IPS-20b (cell line): ENCODE data around the gene GPR78.

Experiments used
- H3K27ac ChIP-seq: one replicate; pipeline ENCODE4 v1.5.1; 2013; ENCODE audit warnings: low read length
- H3K27me3 ChIP-seq: 2 replicates; pipeline ENCODE4 v1.6.1; 2013; ENCODE audit warnings: mild to moderate bottlenecking, low read length, inconsistent platforms; ENCODE audit not compliant: insufficient read depth
- H3K36me3 ChIP-seq: 2 replicates; pipeline ENCODE4 v1.6.1; 2013; ENCODE audit warnings: low read depth, mild to moderate bottlenecking, inconsistent platforms, low read length, moderate library complexity; ENCODE audit not compliant: insufficient read depth
- H3K4me1 ChIP-seq: 2 replicates; pipeline ENCODE4 v1.6.1; 2013; ENCODE audit warnings: mild to moderate bottlenecking, control low read depth, inconsistent platforms, low read length, moderate library complexity; ENCODE audit not compliant: insufficient read depth
- H3K4me3 ChIP-seq: 2 replicates; pipeline ENCODE4 v1.5.1; 2013; ENCODE audit warnings: mild to moderate bottlenecking, low read length, inconsistent platforms
- H3K9ac ChIP-seq: 2 replicates; pipeline ENCODE4 v1.6.1; 2013; ENCODE audit warnings: low read depth, mild to moderate bottlenecking, inconsistent platforms, low read length, moderate library complexity
- H3K9me3 ChIP-seq: 2 replicates; pipeline ENCODE4 v1.6.1; 2013; ENCODE audit warnings: mild to moderate bottlenecking, low read depth, low read length, inconsistent platforms; ENCODE audit not compliant: insufficient read depth

GPR78 gene

GRCh38 chr4:8607603-8608481 lies 27.6 kb downstream of the GPR78 start:
- Histone ChIP-seq H3K4me1 (0 out of 2 replicates have a peak, but pooled peaks cover 3% of the 10 kb centered on the region), H3K36me3 (peaks cover 6% of the 10 kb centered on the region; the same call in 1 of the 2 replicates), H3K27me3 (peaks cover 8% of the 10 kb centered on the region; the same call in 1 of the 2 replicates), H3K9ac (no peak overlapping the region), H3K9me3 (no peaks in the 10 kb centered on the region), H3K27ac (no peak overlapping the region), H3K4me3 (no peak overlapping the region)

GRCh38 chr4:8608714-8609391 lies 28.7 kb downstream of the GPR78 start:
- Histone ChIP-seq H3K4me1 (0 out of 2 replicates have a peak, but pooled peaks cover 3% of the 10 kb centered on the region), H3K27me3 (peaks cover 8% of the 10 kb centered on the region; the same call in 1 of the 2 replicates), H3K9me3 (no peaks in the 10 kb centered on the region), H3K9ac (no peak overlapping the region), H3K4me3 (no peak overlapping the region), H3K27ac (no peak overlapping the region), H3K36me3 (no peaks in the 10 kb centered on the region)

- H3K4me3 ChIP-seq: no peak overlapping the region
- no peaks in the 10 kb centered on the region for H3K9me3 ChIP-seq
- no peak overlapping the region for H3K9ac ChIP-seq
- H3K4me1 ChIP-seq: 0 out of 2 replicates have a peak, but pooled peaks cover 3% of the 10 kb centered on the region
- H3K36me3 ChIP-seq: no peaks in the 10 kb centered on the region
- H3K27ac ChIP-seq: no peak overlapping the region
- peaks cover 8% of the 10 kb centered on the region; the same call in 1 of the 2 replicates for H3K27me3 ChIP-seq
These were observed 29.2 kb downstream of the GPR78 start for GRCh38 chr4:8609406-8609805.

- H3K4me3 ChIP-seq: no peak overlapping the region
- H3K9ac ChIP-seq: no peak overlapping the region
- H3K27ac ChIP-seq: no peak overlapping the region
- H3K9me3 ChIP-seq: no peaks in the 10 kb centered on the region
- 0 out of 2 replicates have a peak, but pooled peaks cover 3% of the 10 kb centered on the region for H3K4me1 ChIP-seq
- no peaks in the 10 kb centered on the region for H3K36me3 ChIP-seq
- peaks cover 8% of the 10 kb centered on the region; the same call in 1 of the 2 replicates for H3K27me3 ChIP-seq
These were observed 29.7 kb downstream of the GPR78 start for GRCh38 chr4:8609824-8610350.

DNA sequence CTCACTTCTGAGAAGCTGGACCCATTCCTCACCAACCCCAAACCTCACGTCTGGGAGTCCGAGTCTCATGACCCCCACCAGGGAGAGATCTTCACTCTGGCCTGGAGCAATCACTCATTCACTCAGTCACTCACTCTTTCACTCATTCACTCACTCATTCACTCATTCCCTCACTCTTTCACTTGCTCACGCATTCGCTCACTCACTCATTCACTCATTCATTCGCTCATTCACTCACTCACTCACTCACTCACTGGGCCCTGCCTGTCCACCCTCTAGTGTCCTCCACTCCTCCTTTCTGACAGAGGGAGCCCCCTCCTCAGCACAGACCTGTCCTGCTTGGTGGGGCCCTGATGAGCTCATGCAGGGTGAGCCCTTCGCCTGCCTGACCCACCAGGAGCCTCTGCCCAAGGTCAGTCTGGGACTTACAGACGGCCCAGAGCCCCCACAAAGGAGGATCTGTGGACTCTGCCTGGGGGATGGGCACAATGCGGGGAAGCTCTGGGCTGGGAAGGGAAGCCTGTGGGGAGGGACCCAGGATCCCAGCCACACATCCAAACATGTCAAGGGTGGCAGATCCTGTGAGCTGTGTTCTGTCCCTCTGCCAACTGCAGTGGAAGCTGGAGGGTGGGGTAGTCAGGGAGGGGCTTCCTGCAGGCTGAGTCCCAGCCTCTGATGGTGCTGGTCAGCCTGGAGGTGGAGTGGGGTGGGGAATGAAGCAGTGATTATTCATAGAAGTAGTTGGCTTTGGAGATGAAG lies 30.8 kb downstream of the GPR78 start:
- Histone ChIP-seq H3K27me3 (peaks cover 8% of the 10 kb centered on the region; the same call in 1 of the 2 replicates), H3K9me3 (no peaks in the 10 kb centered on the region), H3K4me3 (no peak overlapping the region), H3K36me3 (no peaks in the 10 kb centered on the region), H3K9ac (no peak overlapping the region), H3K4me1 (0 out of 2 replicates have a peak, but pooled peaks cover 3% of the 10 kb centered on the region), H3K27ac (no peak overlapping the region)

- Histone ChIP-seq H3K27me3 (peaks cover 8% of the 10 kb centered on the region; the same call in 1 of the 2 replicates), H3K9ac (no peak overlapping the region), H3K27ac (no peak overlapping the region), H3K36me3 (no peaks in the 10 kb centered on the region), H3K9me3 (no peaks in the 10 kb centered on the region), H3K4me3 (no peak overlapping the region), H3K4me1 (no peaks in the 10 kb centered on the region)
These were observed 32.5 kb downstream of the GPR78 start for GRCh38 chr4:8612646-8613045.

GRCh38 chr4:8613421-8614364 lies 33.5 kb downstream of the GPR78 start:
- Histone ChIP-seq H3K4me3 (no peak overlapping the region), H3K36me3 (peaks cover 4% of the 10 kb centered on the region; the same call in 1 of the 2 replicates), H3K27ac (no peak overlapping the region), H3K4me1 (no peaks in the 10 kb centered on the region), H3K27me3 (peaks cover 8% of the 10 kb centered on the region; the same call in 1 of the 2 replicates), H3K9me3 (no peaks in the 10 kb centered on the region), H3K9ac (no peak overlapping the region)

DNA sequence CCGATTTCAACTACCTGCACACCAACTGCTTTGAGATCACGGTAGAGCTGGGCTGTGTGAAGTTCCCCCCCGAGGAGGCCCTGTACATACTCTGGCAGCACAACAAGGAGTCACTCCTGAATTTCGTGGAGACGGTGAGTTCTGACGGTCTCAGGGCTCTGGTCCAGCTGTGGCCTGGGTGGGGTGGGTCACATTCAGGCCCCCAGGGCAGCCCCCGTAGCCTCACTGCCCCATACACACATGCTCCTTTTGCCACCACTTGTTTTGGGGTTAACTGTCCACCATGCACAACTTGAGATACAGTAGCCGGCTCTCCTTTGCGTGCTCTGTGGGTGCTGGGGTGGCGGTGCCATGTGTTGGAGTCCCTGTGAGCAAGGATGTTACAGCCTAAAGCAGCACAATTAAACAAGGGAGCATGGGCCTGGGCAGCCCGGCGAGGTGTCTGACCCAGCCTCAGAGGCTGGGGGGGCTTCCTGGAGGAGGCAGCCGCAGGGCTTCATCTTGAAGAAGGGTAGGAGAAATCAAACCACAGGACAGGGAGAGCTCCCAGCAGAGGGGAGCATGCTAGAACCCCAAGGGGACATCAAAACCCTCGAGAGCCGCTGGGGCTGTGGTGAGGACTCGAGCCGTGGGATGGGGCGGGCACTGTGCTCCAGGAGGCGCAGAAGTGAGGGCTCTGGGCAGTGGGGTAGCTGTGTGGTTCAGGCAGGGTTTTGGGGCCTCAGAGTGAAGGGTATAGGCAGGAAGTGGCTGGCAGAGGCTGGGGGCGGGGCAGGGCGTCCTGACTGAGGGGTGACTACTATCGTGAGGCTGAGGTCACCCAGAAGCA lies 34.4 kb downstream of the GPR78 start:
- peaks cover 2% of the 10 kb centered on the region; the same call in 1 of the 2 replicates for H3K27me3 ChIP-seq
- no peak overlapping the region for H3K9ac ChIP-seq
- peaks cover 4% of the 10 kb centered on the region; the same call in 1 of the 2 replicates for H3K36me3 ChIP-seq
- H3K27ac ChIP-seq: no peak overlapping the region
- H3K4me3 ChIP-seq: no peak overlapping the region
- H3K9me3 ChIP-seq: no peaks in the 10 kb centered on the region
- H3K4me1 ChIP-seq: no peaks in the 10 kb centered on the region

GRCh38 chr4:8615366-8615765 lies 35.2 kb downstream of the GPR78 start:
- Histone ChIP-seq H3K36me3 (peaks cover 4% of the 10 kb centered on the region; the same call in 1 of the 2 replicates), H3K9ac (no peak overlapping the region), H3K27ac (no peak overlapping the region), H3K4me3 (no peak overlapping the region), H3K27me3 (no peaks in the 10 kb centered on the region; the same call in 1 of the 2 replicates), H3K4me1 (no peaks in the 10 kb centered on the region), H3K9me3 (no peaks in the 10 kb centered on the region)
